ENCODE data around the gene COPE.

Gene COPE

DNA sequence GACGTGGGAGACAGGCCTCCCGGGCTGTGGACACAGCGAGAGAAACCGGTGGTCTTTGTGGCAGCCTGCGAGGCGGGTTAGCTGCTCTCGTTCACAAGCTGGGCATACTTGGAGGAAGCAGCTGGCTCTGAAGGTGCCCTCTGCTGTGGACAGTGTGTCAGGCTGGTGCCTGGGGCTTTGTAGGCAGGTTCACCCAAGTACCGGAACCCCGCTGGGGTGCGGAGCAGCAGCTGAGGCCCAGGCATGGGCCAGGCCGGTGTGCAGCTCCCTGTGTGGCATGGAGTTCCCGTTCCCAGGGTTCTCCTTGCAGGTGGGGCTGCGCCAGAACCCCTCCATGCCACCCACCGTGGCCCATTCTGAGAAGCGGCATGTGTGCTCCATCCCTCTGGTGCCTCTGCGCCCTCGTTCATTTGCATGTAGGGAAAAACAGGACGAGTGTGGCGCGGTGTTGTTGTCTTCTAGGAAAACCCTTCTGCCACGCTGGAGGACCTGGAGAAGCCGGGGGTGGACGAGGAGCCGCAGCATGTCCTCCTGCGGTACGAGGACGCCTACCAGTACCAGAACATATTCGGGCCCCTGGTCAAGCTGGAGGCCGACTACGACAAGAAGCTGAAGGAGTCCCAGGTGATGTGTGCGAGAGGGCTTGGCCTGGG lies 67.4 kb downstream of the COPE start:
- no peak for DNase-seq (ENCODE audit: low read depth)

DNA sequence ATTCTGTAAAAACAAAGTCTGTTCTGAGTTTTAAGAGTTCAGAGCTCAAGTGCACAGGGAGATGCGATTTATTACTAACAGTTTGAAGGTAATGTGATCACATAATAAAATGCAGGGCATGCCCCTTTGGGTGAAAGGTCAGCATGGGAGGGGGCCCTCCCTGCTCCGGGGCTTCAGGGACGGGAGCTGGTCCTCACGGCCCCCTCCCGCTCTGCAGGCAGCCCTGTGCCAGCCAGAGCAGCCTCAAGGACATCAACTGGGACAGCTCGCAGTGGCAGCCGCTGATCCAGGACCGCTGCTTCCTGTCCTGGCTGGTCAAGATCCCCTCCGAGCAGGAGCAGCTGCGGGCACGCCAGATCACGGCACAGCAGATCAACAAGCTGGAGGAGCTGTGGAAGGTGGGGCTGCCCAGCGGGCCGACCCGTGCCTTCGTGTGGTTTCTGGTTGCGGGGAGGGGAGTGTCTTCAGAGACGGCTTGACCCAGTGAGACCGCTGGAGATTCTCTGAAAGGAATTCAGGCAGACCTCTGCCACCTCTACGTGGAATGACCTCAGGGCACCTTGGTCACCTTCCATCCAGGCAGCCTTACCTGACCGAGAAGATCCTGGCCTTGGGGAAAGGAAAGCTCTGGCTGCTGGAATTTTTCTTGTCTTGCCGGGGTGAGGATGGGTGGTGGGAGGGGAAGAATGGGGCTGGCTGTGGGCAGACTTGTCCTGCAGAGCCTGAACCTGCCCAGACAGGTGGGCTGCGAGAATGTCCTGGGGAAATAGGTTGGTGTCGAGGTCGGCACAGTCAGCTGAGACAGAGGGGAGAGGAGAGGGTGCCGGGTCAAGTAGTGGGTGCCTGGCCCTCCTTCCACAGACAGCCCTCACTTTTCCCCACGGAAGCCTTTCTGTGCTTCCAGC lies 68.5 kb downstream of the COPE start:
- DNase-seq (ENCODE audit: low read depth): no peak

DNA sequence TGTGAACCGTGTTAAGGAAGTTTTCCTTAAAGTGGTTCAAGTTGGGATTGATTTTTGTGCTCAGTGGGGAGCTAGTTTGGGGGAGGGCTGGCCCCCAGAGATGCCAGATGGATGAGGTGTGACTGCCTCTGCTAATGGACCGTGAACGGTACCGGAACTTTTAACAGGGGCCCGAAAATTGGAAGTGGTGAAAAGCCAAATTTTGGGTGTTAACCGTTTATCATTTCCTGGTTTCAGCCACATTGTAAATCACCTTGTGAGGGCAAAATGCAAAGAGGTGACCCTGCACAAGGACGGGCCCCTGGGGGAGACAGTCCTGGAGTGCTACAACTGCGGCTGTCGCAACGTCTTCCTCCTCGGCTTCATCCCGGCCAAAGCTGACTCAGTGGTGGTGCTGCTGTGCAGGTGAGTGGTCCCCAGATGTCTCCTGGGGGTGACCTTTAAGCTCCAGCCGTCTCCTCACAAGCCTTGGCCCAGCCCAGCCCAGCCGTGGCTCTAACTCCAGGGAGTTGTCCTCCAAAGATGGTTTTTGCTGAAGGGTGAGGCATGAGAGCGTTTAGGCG lies 69.3 kb downstream of the COPE start:
- DNase-seq (ENCODE audit: low read depth): no peak

All from stimulated activated CD8-positive, alpha-beta memory T cell treated with anti-CD3 and anti-CD28 coated beads, Interleukin-7, amount 100 ng/mL, for 24 hours (primary cell).